ENCODE results near the gene DNASE1L2.
"Not testable (repeated sequence)": the region's sequence is repeated elsewhere in the genome, so short reads cannot be mapped to it uniquely, and the experiment has no call there.

DNASE1L2 gene

DNA sequence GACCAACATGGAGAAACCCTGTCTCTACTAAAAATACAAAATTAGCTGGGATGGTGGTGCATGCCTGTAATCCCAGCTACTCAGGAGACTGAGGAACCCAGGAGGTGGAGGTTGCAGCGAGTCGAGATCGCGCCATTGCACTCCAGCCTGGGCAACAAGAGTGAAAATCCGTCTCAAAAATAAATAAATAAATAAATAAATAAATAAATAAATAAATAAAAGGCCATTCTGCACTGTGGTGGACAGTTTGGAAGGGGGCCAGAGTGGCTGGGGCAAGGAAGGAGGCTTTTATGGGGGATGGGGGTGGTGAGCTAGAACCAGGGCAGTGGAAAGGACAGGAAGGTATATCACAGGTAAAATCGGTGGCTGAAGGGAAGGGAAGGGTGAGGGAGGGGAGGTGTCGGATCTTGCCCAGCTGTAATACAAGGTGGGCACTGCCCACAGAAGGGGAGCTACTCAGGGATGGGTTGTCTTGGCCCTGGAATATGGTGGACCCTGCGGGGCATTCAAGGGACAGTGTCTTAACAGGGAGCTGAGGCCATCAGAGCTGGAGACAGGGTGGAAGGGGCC is 33.0 kb upstream of the DNASE1L2 start:
- DNase-seq (ENCODE audit: low read depth, low spot score) = not testable (repeated sequence)

DNA sequence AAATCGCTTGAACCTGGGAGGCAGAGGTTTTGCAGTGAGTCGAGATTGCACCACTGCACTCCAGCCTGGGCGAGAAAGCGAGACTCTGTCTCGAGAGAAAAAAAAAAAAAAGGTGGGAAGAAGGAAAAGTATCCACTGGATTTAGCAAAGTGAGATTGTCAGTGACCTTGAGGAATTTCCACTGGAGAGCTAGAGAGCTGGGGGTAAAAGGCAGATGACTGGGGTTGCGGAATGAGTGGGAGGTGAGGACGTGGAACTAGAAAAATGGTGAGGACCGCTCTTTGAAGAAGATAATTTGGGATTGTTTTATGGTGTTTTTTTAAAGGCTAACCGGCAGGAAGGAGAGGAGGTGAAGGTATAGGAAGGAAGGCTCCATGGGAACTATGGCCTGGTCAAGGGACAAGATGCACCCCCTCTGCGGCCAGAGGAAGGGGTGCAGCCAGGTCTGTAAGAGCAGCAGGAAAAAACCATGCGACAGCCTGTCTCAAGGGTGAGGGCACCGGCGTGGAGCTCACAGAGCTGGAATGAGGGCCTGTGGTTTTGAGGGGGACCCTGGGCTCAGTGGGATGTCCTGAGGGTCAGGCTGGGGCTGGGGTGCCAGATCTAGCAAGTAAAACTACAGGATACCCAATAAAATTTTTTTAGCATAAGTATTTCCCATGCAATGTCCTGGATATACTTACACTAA is 31.7 kb upstream of the DNASE1L2 start:
- DNase-seq (ENCODE audit: low read depth, low spot score) = no peak

DNA sequence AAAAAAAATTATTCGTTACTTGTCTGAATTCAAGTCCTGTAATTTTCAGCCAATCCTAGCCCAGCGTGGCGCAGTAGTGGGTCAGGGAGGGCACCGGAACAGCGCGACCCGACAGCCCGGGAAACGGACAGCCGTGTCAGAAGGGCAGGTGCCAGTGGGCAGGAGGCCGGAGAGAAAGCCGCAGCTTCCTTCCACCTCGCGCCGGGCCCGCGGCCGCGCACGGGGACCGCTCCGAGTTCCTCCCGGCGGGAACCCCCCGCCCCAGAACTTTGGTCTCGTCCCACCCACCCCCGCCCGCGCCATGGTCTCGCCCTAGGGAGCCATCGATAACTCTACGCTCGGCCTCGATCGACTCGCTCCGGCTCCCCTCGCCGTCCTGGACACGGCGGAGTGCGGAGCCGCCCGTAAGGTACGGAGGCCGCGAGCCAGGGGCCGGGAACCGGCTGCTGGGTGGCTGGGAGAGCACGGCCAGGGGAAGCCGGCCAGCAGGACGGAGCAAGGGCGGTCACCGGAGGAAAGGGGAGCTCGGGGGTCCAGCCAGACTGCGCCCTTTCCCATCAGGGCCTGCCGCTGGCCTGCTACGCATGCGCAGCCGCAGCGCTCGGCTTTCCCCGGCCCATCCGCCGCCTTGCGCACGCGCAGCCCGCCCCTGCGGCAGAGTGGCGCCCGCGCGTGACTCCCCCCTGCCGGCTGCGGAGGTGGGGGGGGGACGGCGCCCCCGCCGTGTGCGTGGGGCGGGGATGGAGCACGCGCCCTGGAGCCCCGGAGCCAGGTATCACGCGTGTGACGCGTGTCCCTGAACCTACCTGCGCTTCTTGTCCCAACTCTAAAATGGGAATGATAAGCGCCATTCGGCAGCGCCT is 30.9 kb upstream of the DNASE1L2 start, which contains the start of gene MLST8:
Gene MLST8, plus strand, starts transcription at position 351 of the 863 bp plus-strand sequence. CDS start 632 bp downstream, outside the sequence.
- DNase-seq (ENCODE audit: low read depth, low spot score) = peak; percentile 73

DNA sequence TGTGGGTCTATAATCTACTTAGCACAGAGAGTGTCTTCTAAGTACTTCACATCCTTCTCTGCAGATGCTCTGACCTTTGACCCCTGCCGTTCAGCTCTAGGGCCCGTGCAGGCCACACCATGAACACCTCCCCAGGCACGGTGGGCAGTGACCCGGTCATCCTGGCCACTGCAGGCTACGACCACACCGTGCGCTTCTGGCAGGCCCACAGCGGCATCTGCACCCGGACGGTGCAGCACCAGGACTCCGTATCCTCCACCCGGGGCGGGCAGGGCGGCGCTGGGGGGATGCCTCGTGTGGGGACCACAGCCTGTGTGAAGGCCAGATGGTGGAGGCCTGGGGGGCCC is 30.3 kb upstream of the DNASE1L2 start:
- no peak for DNase-seq (ENCODE audit: low read depth, low spot score)

DNA sequence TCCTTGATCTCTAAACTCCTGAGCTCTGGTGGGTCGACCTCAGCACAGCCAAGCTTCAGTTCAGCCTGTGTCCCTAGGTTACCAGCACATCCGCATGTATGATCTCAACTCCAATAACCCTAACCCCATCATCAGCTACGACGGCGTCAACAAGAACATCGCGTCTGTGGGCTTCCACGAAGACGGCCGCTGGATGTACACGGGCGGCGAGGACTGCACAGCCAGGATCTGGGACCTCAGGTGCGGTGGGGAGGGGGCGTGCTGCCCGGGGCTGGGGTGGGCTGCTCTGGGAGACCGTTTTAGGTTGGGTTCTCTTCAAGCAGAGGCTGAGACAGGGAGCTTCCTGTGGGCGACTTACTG is 29.8 kb upstream of the DNASE1L2 start:
- no peak for DNase-seq (ENCODE audit: low read depth, low spot score)

DNA sequence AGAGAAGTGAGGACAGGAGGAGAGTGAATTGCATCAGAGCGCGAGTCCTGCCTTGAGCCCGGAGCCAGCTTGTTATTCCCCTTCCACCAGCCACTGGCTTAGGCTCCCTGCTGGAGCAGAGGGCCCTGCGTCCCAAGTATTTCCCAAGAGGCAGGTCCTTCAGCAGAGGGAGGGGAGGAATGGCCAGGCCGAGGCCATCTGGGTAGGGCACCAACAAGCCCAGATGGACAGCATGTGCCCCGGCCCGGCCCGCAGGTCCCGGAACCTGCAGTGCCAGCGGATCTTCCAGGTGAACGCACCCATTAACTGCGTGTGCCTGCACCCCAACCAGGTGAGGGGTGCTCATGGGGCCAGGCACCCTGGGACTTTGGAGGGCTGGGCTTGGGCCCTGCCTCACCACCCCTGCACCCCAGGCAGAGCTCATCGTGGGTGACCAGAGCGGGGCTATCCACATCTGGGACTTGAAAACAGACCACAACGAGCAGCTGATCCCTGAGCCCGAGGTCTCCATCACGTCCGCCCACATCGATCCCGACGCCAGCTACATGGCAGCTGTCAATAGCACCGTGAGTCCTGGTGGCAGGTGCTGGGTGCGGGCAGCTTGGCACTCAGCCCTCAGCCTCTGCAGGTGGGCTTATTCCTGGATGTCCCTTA is 29.3 kb upstream of the DNASE1L2 start:
- no peak for DNase-seq (ENCODE audit: low read depth, low spot score)

DNA sequence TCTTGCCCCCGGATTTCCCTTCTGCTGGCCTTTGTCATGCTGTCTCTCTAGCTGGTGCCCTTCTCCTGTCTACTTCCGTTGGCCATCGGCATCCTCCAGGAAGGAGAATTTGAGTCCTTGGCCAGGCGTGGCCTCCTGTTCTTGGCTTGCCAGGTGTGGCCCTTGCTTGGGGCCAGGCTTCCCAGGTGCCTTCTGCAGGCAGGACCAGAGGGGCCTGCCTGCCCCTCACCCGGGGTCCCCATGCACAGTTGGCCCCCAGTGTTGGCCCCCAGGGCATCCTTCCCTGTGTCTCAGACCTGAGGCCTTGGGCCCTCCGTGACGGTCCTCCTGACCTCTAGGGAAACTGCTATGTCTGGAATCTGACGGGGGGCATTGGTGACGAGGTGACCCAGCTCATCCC is 28.4 kb upstream of the DNASE1L2 start:
- DNase-seq (ENCODE audit: low read depth, low spot score) = no peak

DNA sequence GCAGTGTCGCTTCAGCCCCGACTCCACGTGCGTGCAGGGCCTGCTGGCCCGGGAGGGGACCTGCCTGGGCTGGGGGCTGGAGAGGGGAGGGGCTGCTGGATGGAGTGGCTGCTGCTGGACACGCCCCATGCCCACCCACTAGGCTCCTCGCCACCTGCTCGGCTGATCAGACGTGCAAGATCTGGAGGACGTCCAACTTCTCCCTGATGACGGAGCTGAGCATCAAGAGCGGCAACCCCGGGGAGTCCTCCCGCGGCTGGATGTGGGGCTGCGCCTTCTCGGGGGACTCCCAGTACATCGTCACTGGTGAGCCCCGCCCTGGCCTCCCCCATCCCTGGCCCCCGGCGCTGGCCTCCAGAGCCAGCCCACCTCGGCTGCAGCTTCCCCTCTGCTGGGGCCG is 27.9 kb upstream of the DNASE1L2 start:
- DNase-seq (ENCODE audit: low read depth, low spot score) = no peak

DNA sequence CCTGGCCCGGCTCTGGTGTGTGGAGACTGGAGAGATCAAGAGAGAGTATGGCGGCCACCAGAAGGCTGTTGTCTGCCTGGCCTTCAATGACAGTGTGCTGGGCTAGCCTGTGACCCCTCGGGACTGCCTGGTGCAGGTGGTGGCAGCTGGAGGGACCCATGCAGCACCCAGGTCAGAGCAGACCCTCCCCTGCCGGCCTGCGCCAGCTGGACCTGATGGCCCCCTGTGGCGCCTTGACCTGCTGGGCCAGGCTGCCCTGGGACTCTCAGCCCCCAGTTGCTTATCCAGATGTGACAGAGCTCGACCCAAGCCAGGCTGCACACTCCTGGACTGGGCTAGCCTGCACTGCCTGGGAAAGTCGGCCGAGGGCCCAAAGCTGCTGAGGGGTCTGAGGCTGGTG is 27.5 kb upstream of the DNASE1L2 start:
- no peak for DNase-seq (ENCODE audit: low read depth, low spot score)

DNA sequence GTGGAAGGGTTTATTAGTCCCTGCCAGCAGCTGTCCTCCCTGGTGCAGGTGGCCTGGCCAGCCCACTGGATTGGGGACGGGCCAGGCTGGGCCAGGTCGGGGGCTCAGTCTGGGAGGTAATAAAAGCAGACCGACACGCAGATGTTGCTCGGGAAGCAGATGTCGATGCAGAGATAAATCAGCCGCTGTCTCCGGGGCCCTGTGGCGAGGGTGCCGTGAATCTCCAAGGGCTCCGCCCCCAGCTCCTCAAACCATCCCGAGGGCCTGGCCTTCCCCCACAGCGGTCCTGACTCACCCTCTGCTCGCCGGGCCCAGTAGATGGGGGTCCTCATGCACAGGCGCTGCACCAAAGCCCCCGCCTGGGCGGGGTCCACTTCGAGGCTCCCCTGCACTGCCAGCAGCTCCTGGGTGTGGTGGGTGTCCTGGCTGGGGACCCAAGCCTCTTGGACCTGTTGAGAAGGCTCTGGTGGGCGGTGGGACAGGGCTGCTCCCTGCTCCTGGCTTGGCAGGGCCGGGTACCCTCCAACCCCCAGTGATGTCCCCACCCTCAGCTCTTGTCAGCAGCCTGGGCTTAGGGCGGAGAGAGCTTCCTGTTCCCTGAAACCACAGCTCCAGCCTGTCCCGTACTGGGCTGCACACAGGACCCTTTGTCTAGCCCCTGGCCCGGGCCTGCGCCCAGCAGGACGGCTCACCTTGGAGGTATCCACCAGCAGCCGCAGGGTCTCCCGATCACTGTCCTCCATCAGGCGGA is 26.8 kb upstream of the DNASE1L2 start:
- no peak for DNase-seq (ENCODE audit: low read depth, low spot score)

DNA sequence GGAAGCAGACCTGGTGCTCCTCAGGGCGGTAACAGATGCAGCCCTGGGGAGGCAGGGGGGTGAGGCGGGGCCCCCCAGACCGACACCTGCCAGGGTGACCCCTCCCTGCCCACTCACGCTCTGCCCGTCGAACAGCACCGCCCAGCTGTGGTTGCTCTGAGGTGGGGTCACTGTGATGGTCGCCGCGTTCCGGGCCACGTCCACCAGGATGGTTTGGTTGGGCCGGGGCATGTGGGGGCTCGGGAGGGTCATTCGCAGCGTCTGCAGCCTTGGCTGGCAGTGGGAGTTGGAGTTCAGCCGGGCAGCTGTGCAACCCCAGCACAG is 26.3 kb upstream of the DNASE1L2 start:
- DNase-seq (ENCODE audit: low read depth, low spot score) = no peak

DNA sequence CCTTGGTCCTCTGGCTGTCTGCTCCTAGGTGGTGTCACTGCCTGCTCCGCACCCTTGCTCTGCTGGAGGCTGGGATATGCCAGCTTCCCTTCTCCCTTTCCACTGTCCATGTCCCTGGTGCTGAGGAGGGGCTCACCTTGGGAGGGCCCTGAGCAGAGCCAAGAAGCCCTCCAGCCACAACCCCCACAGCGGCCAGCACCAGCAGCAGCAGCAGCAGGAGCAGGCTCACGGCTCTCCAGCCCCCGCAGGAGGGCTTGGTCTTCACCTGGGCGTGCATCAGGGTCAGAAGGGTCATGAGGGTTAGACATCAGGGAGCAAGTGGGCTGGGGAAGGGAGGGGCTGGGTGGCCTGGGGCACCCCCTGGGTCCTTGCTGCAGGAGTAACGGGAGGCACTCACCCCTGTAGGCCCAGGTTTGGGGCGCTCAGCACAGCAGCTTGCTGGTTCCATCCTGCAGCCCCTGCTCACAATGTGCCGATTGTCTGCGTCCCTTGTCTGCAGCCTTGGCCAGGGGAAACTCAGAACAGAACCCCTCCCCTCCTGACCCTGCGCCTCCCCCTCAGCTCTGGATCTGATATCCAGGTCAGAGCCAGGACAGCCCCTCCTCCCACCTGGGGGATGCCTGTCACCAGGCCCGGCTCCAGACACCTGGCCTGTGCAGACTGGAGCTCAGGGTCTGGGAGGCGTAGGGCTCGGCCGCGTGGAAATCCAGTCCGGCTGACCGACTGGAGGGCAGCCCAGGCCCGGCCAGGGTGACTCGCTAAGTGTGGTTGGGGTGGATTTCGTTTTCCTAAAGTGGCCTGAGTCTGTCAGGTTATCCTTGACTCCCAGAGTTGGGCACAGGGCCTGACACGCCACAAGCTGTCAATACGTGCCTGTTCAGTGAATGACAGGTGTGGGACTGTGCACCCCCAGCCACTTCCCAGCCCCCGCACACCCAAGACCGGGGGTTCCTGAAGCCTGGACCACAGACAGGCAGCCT is 25.6 kb upstream of the DNASE1L2 start, which contains the start of gene BRICD5:
Gene BRICD5, minus strand, starts transcription at position 478 of the 980 bp plus-strand sequence. Its CDS starts 30 bp downstream, at position 448.
- DNase-seq (ENCODE audit: low read depth, low spot score) = no peak

DNA sequence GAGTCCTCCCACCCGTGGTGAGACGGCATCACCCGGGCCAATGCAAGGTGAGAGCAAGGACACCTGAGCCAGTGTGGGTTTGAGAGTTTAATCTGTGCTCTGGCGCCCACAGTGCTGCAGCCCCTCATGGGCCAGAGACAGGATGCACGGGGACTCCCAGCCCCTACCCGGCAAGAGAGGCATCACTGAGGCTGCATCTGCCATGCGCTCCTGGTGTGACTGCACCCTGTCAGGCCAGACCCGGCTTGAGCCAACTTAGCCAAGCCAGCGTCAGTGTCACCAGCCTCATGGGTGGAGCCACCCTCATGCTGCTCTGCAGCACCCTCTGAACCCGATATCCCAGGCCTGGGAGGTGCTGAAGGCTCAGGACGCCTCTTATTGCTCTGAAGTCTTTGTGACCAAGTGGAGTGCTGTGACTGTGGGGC is 24.3 kb upstream of the DNASE1L2 start:
- DNase-seq (ENCODE audit: low read depth, low spot score) = no peak

DNA sequence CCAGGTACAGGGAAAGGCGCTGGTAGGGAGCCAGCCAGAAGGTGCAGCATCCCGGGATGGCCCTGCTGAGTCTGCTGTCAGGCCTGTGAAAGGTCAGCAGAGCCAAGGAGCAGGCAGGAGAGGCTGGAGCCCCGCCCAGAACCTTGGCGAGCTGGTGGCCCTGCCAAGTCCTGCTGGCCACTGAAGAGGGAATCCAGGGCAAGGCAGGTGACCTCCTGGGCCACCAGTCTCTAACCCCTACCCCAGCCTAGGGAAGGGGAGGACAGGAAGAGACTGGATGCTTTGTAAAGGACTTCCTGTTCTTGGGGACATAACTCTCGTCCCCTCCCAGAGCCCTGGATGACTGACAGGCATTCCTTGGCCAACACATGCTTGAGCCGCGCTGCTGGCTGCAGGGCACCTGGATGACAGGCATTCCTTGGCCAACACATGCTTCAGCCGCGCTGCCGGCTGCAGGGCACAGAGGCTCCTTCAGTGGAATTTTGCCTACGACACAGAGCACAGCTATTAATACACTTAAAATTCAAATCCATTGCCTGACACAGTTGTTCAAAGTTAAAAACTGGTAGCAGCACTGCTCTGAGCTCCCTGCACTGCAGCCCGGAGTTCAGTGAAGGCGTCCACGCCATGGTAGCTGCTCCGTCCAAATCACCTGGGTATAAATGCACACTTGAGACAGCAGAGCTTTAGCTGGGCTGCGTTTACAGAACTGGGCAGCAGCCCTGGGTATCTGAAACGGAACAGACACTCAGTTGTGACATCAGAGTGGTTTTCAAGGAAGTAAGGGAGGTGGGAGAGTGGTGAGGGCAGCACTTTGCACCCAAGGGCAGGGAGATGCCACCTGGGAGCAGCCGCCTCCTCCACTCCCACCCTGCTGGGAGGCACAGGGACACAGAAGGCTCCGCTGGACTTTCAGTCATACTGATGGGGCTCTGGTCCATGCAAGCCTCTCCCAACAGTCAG is 23.6 kb upstream of the DNASE1L2 start:
- DNase-seq (ENCODE audit: low read depth, low spot score) = no peak

DNA sequence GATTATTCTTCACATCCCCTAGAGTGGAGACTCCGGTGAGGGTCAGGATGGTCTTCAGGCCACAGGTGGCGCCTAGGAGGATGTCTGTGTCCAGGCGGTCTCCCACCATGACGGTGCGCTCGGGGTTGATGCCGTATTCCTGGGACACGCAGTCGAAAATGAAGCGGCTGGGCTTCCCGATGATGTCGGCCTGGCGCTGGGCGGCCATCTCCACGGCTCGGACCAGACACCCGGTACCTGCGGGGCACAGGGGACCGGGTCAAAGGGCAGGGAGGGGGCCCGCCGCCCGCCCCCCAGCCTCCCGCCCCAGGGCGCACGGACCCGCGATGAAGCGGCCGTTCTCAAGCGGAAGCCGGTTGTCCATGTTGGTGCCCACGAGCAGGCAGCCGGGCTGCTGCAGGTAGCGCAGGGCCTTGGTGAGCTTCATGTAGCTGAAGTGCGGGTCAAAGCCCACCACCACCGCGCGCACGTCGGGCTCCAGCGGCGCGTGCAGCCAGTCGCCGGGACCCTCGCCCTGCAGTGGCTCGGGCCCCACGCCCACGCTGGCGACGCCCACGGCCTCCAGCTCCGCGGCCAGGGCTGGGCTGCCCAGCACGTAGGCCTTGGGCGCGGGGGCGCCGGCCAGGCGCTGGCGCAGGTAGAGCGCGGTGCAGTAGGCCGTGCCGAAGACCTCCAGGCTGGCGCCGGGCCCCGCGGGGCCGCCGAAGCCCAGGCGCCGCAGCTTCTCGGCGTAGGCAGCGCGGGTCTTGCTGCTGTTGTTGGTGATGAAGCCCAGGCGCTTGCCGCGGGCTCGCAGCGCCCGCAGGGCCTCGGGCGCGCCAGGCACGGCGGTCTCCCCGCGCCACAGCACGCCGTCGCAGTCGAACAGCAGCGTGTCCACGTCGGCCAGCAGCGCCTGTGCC is 22.2 kb upstream of the DNASE1L2 start:
- no peak for DNase-seq (ENCODE audit: low read depth, low spot score)

DNA sequence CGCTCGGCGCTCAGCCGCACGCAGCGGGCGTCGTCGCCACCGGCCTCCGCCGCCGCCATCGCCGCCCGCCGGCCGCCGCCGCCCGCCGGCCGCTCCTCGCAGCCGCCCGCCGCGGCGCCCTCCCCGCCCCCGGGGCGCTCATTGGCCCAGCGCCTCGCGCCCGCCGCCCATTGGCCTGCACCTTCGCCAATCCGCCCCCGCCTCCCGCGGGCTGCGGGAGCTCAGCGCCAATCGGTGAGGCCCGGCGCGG is 21.6 kb upstream of the DNASE1L2 start, which contains the start of gene PGP:
Gene PGP, minus strand, starts transcription at position 122 of the 250 bp plus-strand sequence. Its CDS starts 63 bp downstream, at position 59.
- no peak for DNase-seq (ENCODE audit: low read depth, low spot score)

DNA sequence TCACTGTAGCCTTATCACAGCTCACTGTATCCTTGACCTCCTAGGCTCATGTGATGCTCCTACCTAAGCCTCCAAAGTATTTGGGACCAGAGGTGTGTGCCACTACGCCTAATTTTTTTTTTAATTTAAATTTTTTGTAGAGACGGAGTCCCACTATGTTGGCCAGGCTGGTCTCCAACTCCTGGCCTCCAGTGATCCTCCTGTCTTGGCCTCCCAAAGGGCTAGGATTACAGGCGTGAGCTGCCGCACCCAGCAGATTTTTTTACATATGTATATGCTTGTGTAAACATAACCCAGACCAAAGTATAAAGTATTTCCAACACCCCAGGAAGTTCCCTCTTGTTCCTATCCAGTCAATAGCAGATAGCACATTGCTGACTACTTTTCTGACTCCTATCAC is 19.9 kb upstream of the DNASE1L2 start:
- no peak for DNase-seq (ENCODE audit: low read depth, low spot score)

DNA sequence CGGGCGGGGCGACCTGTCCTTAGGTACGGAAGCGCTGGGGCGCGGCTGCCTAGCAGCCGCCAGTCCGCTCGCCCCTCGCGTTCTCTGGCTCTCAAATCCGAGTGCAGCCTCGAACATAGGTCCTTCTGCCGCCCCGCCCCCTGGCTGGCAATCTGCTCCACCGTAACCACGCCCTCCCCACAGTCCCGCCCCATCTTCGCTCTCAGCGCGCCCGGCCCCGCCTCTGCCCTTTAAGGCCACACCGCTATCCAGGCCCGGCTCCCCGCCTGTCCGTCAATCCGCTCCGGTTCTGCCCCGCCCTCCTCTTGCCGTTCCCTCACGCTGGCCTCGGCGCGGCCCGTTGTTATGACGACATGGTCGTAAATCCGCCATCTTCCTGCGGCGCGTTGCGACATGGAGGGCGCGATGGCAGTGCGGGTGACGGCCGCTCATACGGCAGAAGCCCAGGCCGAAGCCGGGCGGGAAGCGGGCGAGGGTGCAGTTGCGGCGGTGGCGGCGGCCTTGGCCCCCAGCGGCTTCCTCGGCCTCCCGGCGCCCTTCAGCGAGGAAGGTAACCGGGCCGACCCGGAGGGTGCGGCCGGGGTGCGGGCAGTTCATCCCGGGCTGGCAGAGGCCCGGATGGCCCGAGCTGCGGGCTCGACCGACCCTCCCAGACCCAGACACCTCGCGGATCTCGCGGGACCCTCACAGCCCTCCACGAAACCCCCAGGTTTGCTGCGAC is 12.9 kb upstream of the DNASE1L2 start, which contains the start of gene E4F1:
Gene E4F1, plus strand, starts transcription at position 371 of the 721 bp plus-strand sequence. Its CDS starts 23 bp downstream, at position 394.
- DNase-seq (ENCODE audit: low read depth, low spot score) = peak; percentile 98
